Liver (tissue), 9 donors: ENCODE measurements around the gene RCE1. TPM values are rescaled to one million over a fixed set of nuclear protein-coding genes. Genes with fewer than 3 reads are reported as not detected.
"Not testable (repeated sequence)": the region's sequence is repeated elsewhere in the genome, so short reads cannot be mapped to it uniquely, and the experiment has no call there.

Experiments
- DNase-seq: peaks from one replicate; pipeline ENCODE4 v3.0.0-alpha.2; 2017; ENCODE audit warnings: low spot score
- H3K27ac ChIP-seq, 2 donors: one replicate each; pipeline ENCODE4 v1.7.0; 2013; ENCODE audit warnings: inconsistent platforms in 2 of 2, low read length in 2 of 2, control low read depth in 1 of 2, low read depth in 1 of 2, mild to moderate bottlenecking in 1 of 2
- H3K27me3 ChIP-seq, 4 donors: one replicate each; pipeline versions ENCODE4 v1.6.1 to v1.7.0; 2013; ENCODE audit warnings: low read length in 3 of 4, inconsistent platforms in 1 of 4, mild to moderate bottlenecking in 1 of 4, moderate library complexity in 1 of 4; ENCODE audit not compliant: control insufficient read depth in 4 of 4, insufficient read depth in 4 of 4
- H3K36me3 ChIP-seq, 4 donors: one replicate each; pipeline versions ENCODE4 v1.6.1 to v1.7.0; 2013; ENCODE audit warnings: low read length in 3 of 4, mild to moderate bottlenecking in 3 of 4, low read depth in 1 of 4, moderate library complexity in 1 of 4; ENCODE audit not compliant: control insufficient read depth in 4 of 4, insufficient read depth in 3 of 4
- H3K4me1 ChIP-seq, 4 donors: one replicate each; pipeline versions ENCODE4 v1.6.1 to v1.7.0; 2013; ENCODE audit warnings: low read length in 3 of 4, mild to moderate bottlenecking in 3 of 4, moderate library complexity in 1 of 4; ENCODE audit not compliant: control insufficient read depth in 4 of 4, insufficient read depth in 4 of 4
- H3K4me3 ChIP-seq, 3 donors: one replicate each; pipeline versions ENCODE4 v1.6.1 to v1.7.0; 2013; ENCODE audit warnings: low read length in 3 of 3, control low read depth in 1 of 3, low read depth in 1 of 3, mild to moderate bottlenecking in 1 of 3
- H3K9ac ChIP-seq, 2 donors: one replicate each; pipeline ENCODE4 v1.7.0; 2013; ENCODE audit warnings: low read length in 2 of 2, mild to moderate bottlenecking in 2 of 2, moderate library complexity in 2 of 2, control low read depth in 1 of 2, low read depth in 1 of 2
- H3K9me3 ChIP-seq, 4 donors: one replicate each; pipeline versions ENCODE4 v1.6.1 to v1.7.0; 2013; ENCODE audit warnings: low read length in 3 of 4; ENCODE audit not compliant: control insufficient read depth in 4 of 4
- CTCF ChIP-seq: fragments of 150-350 bp; IDR thresholded peaks from 2 replicates; pipeline ENCODE4 v1.5.1; 2017; ENCODE audit warnings: improper control_type of control experiment, low read depth, low read length; ENCODE audit not compliant: missing input control
- EGR1 ChIP-seq, 2 donors: IDR thresholded peaks; 2 replicates each; pipeline ENCODE4 v1.6.1; 2016 to 2018; ENCODE audit warnings: antibody characterized with exemption in 2 of 2, low read depth in 2 of 2
- FOXA2 ChIP-seq: IDR thresholded peaks from 2 replicates; pipeline ENCODE4 v1.6.1; 2016; ENCODE audit warnings: antibody characterized with exemption
- NR2F2 ChIP-seq: IDR thresholded peaks from 2 replicates; pipeline ENCODE4 v1.6.1; 2016; ENCODE audit warnings: antibody characterized with exemption
- RAD21 ChIP-seq, 2 donors: IDR thresholded peaks; 2 replicates each; pipeline ENCODE4 v1.6.1; 2016; ENCODE audit warnings: antibody characterized with exemption in 2 of 2, mild to moderate bottlenecking in 2 of 2
- REST ChIP-seq: IDR thresholded peaks from 2 replicates; pipeline ENCODE4 v1.6.1; 2016; ENCODE audit warnings: antibody characterized with exemption, mild to moderate bottlenecking
- RXRA ChIP-seq, 2 donors: IDR thresholded peaks; 2 replicates each; pipeline ENCODE4 v1.6.1; 2017 to 2018; ENCODE audit warnings: antibody characterized with exemption in 2 of 2, mild to moderate bottlenecking in 1 of 2
- TAF1 ChIP-seq: conservative IDR thresholded peaks from 2 replicates; pipeline ENCODE4 v1.6.1; 2016; ENCODE audit warnings: antibody characterized with exemption, mild to moderate bottlenecking
- ZBTB33 ChIP-seq: IDR thresholded peaks from 2 replicates; pipeline ENCODE4 v1.6.1; 2016; ENCODE audit warnings: antibody characterized with exemption
- WGBS: extraction: QIAGEN DNeasy Blood & Tissue Kit; methylation state at CpG from one replicate; pipeline ENCODE4 v1.1.7; 2013; 5-methylcytosine and 5-hydroxymethylcytosine counted together
- polyA plus RNA-seq, 2 donors: library from polyadenylated mRNA; stranded (reverse) in 1 of 2; unstranded in 1 of 2; fragments of 200-250 nt in 1 of 2; fragments of >200 nt in 1 of 2; fragmentation: Nextera tagmentation in 1 of 2; extraction: Ambion mirVana in 1 of 2; gene quantifications; one replicate each; pipeline versions ENCODE4 v1.2.1 to v1.2.3, GENCODE V29; 2013 to 2015
- total RNA-seq, 2 donors: library from RNA; depleted of rRNA; stranded (reverse); fragments of >200 nt; gene quantifications; one replicate each; pipeline ENCODE4 v1.2.3, GENCODE V29; 2014
- donor health status: healthy.
- donor health status: healthy.
- donor health status: healthy.
- donor health status: healthy.
- donor health status: healthy.

The RCE1 gene
- total and polyA plus RNA-seq, 4 donors: 2.9 to 7.7 (median 3.2) TPM

GRCh38 chr11:66823700-66824099 lies 19.5 kb upstream of the RCE1 start:
- Histone ChIP-seq H3K4me1 (no peaks in the 10 kb centered on the region), H3K27me3 (no peaks in the 10 kb centered on the region), H3K4me3 (no peak overlapping the region), H3K36me3 (no peaks in the 10 kb centered on the region), H3K27ac (no peak overlapping the region), H3K9ac (no peak overlapping the region), H3K9me3 (no peaks in the 10 kb centered on the region)
- no peak for TF ChIP-seq TAF1
- TF ChIP-seq ZBTB33: no peak
- TF ChIP-seq EGR1 (IDR thresholded peaks at IDR 0.05; ENCODE audit: low read depth in 2 of 2): no peak
- TF ChIP-seq RXRA (IDR thresholded peaks at IDR 0.05): no peak
- no peak for DNase-seq
- WGBS: 94% methylated on average over 4 of the region's 4 CpGs

GRCh38 chr11:66824573-66824972 lies 18.7 kb upstream of the RCE1 start:
- 93% methylated on average over 3 of the region's 4 CpGs for WGBS
- not testable (repeated sequence) for H3K27me3 ChIP-seq, DNase-seq, H3K9ac ChIP-seq, H3K4me1 ChIP-seq, H3K4me3 ChIP-seq, H3K27ac ChIP-seq, H3K9me3 ChIP-seq, H3K36me3 ChIP-seq

GRCh38 chr11:66834539-66834845 lies 8.7 kb upstream of the RCE1 start:
- no peak overlapping the region for H3K27ac ChIP-seq
- no peak overlapping the region for H3K9ac ChIP-seq
- no peak for DNase-seq
- no peak overlapping the region for H3K4me3 ChIP-seq
- H3K4me1 ChIP-seq: peaks cover 0 to 7% (median 3%) of the 10 kb centered on the region in 4 donors
- TF ChIP-seq FOXA2: no peak
- peak; percentile 7 for TF ChIP-seq NR2F2
- peak in 1 of 2 donors; percentile 4 for TF ChIP-seq RAD21 (IDR thresholded peaks at IDR 0.05)
- H3K27me3 ChIP-seq: no peaks in the 10 kb centered on the region
- WGBS: 69% methylated on average over 4 of the region's 4 CpGs
- H3K36me3 ChIP-seq: no peaks in the 10 kb centered on the region
- no peaks in the 10 kb centered on the region for H3K9me3 ChIP-seq

GRCh38 chr11:66834943-66835342 lies 8.3 kb upstream of the RCE1 start:
- no peak overlapping the region for H3K27ac ChIP-seq
- TF ChIP-seq REST: no peak
- TF ChIP-seq CTCF: no peak
- no peak overlapping the region for H3K4me3 ChIP-seq
- DNase-seq: no peak
- H3K4me1 ChIP-seq: peaks cover 0 to 7% (median 3%) of the 10 kb centered on the region in 4 donors
- no peaks in the 10 kb centered on the region for H3K36me3 ChIP-seq
- no peaks in the 10 kb centered on the region for H3K9me3 ChIP-seq
- WGBS: 86% methylated on average over 5 of the region's 5 CpGs
- no peak overlapping the region for H3K9ac ChIP-seq
- no peaks in the 10 kb centered on the region for H3K27me3 ChIP-seq
